ENCODE measurements around the gene FERMT3.
"Not testable (repeated sequence)": the region's sequence is repeated elsewhere in the genome, so short reads cannot be mapped to it uniquely, and the experiment has no call there.

Gene FERMT3

DNA sequence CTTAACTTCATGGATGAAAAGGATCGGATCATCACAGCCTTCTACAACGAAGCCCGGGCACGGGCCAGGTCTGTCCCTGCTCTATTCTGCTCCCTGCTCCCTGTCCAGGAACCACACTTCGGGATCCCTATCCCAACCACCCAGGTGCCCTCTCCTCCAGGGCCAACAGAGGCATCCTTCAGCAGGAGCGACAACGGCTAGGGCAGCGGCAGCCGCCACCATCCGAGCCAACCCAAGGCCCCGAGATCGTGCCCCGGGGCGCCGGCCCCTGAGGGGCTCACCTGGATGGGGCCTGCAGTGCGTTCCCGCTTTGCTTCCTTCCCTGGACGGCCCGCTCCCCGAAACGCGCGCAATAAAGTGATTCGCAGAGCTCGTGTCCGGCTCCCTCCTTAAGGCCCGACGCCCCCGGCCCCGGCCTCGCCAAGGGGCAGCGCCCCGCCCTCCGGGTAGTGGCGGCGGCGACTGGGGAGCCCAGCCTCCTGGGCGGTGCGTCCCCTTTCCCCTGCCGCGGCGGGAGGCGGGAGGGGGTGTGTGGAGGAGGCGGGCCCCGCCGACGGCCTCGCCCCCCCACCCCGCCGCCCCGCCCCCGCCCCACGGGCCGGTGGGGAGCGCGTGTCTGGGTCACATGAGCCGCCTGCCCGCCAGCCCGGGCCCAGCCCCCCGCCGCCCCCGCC, 27.5 kb downstream of the FERMT3 start, which contains the start of gene VEGFB:
Gene VEGFB (plus strand): TSS at position 672 of the 674 bp plus-strand sequence. CDS start 250 bp downstream, outside the sequence.
- DNase-seq (ENCODE audit: low read depth in 3 of 3) = peak in 2 of 3 experiments; percentile 61 to 64

DNA sequence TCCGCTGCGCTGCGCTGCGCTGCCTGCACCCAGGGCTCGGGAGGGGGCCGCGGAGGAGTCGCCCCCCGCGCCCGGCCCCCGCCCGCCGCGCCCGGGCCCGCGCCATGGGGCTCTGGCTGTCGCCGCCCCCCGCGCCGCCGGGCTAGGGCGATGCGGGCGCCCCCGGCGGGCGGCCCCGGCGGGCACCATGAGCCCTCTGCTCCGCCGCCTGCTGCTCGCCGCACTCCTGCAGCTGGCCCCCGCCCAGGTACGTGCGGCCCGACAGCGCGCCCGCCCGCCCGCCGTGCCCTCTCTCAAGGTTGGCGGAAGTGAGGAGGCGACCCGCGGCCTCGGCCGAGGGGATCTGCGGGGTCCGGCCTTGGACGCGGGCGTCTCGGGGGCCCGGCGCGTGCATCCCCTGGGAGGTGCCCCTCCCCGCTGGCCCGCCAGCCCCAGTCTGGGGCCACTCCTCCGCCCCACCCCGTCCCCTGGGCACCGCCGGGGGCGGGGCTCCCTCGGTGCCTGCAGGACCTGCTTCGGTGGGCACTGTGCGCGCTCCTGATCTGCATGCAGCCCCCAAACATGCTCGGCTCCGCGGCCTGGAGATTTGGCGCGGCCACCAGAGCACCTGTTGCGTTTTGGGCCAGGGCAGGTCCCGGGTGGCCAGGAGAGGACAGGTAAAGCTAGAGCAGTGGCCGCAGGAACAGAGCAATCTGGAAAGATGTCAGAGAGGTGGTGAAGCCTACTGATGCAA, 28.3 kb downstream of the FERMT3 start:
- DNase-seq (ENCODE audit: low read depth in 3 of 3) = no peak

DNA sequence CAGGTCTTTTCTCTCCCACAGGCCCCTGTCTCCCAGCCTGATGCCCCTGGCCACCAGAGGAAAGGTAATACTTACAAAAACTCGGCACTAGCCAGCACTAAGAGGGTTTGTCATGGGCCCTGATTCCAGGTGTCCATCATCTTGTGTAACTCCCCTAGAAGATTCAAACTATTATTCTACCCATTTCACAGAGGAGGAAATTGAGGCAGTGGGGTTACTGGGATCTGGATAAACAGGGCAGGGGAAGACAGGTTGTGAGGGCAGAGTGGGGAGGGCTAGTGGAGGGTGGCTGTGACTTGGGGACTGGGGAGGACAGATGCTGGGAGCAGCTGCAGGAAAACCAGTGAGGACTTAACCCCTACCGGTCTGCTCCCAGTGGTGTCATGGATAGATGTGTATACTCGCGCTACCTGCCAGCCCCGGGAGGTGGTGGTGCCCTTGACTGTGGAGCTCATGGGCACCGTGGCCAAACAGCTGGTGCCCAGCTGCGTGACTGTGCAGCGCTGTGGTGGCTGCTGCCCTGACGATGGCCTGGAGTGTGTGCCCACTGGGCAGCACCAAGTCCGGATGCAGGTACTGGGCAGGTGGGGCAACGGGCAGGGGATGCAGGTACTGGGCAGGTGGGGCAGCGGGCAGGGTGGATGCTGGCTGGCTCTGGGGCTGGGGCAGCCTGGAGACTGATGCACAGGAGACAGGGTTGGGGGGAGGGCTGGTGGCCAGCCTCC, 29.1 kb downstream of the FERMT3 start:
- DNase-seq (ENCODE audit: low read depth in 3 of 3) = no peak

DNA sequence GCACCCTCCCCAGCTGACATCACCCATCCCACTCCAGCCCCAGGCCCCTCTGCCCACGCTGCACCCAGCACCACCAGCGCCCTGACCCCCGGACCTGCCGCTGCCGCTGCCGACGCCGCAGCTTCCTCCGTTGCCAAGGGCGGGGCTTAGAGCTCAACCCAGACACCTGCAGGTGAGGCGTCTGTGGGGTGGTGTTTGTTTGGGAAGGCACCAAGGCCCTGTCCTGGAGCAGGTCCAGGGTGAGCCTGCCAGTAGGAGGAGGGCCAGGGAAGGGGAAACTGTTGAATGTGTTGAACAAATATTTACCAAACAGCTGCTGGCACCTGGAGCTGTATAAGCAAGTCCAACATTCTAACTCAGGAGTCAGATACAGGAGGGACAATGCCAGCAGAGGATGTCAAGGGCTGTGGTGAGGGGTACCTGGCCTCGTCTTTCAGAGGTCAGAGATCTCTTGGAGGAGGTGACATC, 31.0 kb downstream of the FERMT3 start:
- DNase-seq (ENCODE audit: low read depth in 3 of 3) = no peak

DNA sequence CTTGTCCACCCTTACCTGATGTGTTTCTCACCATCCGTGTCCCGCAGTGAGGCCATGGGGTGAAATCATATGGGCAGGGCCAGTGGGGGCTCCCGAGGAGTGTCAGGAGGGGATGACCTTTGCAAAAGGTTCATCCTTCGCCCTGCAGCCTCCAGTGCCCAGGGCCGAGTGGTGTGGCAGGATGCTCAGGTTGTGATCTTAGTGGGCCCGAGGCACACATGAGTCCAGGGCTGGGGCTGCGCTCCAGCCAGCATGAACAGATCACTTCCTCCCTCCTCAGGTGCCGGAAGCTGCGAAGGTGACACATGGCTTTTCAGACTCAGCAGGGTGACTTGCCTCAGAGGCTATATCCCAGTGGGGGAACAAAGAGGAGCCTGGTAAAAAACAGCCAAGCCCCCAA, 31.6 kb downstream of the FERMT3 start:
- DNase-seq (ENCODE audit: low read depth in 3 of 3) = no peak

DNA sequence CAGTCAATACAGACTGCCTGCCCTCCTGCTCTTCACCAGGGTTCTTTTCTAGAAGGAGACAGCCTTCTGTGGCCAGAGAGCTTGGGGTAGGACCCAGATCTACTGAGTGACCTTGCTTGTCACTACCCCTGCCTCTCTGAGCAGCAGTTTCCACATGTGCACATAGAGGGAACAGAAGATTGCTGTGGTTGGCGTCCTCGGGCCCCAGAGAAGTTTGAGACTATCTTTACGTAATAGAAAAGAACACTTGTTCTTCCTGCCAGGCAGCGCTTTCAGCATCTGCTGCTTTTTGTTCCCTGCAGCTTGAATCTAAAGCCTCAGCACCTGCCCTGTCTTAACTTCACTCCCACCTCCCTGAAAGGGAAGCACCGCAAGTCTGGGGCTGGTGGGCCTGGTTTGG, 32.5 kb downstream of the FERMT3 start:
- no peak for DNase-seq (ENCODE audit: low read depth in 3 of 3)

DNA sequence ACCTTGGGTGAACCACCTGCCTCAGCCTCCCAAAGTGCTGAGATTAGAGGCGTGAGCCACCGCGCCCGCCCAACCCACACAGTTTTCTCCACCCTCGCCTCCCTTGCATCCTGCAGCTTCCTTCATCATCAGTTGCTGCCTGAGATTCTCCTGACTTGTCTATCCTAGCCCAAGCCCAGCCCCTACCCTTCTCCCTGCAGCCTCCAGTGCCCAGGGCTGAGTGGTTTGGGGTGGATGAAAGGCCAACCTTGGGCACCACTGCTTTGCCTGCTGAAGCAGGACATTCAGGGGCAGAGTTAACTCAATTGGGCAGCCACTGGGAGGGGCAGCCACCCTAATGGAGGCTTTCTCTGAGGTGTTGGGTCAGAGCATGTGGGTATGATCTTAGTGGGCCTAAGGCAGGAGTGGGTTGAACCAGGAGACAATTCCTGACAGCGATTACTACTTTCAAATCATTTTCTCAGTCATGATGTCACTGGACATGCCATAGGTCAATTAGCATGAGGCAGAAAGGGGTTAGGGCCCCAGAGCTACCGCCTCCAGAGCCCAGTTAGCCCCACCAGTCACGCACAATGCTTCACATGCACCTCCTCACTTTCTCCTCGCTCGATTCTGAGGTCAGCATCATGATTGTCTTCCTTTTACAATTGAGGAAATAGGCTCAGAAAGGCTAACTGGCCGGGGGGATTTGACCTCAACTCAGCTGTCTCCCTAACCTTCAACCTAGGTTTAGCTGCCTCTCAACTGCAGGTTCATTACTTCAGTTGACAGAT, 33.3 kb downstream of the FERMT3 start:
- no peak for DNase-seq (ENCODE audit: low read depth in 3 of 3)

DNA sequence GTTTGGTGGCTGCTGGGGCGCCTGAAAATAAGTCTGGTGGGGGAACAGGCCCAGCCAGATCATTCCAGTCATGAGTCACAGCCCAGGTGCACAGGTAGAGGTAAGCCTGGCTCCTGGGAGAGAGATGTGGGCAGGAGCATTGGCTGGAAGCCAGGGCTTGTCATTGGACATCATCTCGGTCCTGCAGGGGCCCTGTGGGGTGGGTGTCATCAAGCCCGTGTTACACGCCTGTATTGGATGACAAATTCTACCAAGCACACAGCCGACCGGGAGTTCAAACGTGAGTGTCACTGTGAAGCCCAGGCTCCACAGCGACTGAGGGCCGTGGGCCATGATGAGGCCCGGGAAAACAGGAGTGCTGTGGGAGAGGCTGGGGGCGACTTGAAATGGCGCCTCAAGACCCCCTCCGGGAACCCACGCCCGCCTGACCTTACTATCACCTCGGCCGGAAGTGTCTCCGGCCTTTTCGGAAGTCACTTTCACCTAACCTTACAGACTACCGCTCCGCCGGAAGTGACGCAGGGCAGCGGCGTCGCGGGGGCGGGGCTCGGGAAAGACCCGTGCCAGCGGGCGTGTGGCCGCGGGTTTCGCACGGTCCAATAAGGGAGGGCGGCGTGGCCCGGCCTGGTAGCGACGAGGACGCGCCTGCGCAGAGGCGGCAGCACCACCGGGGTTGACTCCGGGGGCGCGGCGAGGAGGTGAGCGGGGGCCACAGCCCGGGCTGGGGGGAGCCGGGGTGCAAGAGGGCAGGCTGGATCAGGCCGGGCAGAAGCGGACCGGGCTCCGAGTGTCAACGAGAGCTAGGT, 34.1 kb downstream of the FERMT3 start, which contains the start of gene FKBP2:
Gene FKBP2 (plus strand): TSS at position 661 of the 806 bp plus-strand sequence. CDS start 1,293 bp downstream, outside the sequence.
- peak; percentile 95 to 98 (median 96) for DNase-seq (ENCODE audit: low read depth in 3 of 3)

DNA sequence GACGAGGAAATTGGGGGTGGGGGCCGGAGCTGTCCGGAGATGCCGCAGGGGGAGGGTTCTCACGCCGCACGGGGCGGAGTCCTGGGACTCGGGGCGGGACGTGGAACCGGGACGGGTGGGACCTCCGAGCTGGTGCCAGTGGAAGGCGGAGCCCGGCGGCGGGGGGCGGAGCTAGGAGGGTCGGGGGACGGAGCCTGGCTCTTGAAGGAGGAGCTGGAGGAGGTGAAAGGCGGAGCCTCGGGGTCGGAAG, 34.6 kb downstream of the FERMT3 start:
- peak; percentile 99 to 100 (median 100) for DNase-seq (ENCODE audit: low read depth in 3 of 3)

DNA sequence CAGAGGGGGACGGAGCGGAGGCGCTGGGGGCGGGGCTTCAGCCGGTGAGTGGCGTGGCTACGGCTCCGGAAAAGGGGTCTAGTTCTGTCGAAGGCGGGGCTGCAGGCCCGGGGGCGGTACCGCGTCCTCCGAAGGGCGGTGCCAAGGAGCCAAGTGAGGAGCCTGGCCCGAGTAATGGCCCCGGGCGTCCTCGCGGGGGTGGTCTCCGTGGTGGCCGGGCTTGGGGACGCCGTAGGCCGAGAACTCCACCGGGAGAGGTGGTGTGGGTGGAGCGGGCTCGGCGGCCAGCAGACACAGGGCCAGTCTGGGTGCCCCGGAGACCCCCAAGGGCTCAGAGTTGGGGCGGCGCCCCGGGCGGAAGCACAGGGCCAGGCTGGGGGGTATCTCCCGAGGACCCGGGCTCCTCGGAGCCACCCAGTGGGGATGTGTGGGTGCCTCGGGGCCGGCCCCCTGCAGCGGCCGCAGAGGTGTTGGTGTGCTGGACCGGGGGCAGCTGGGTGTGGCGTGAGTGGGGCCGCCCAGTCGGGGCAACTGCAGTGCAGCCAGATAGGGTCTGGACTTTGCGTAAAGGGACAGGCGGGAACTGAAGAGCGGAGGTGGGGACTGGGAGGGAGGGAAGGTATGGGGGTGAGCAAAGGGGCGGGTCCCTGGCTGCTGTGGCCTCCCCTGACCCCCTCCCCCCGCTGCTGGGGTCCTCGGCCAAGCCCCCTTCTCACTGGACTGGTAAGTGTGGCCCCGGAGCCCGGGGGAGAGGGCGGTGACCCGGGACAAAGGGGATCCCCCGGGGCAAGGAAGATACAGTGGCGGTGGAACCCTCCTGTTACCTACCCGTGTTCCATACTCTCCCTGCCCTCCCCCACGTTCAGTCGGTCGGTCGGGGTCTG, 35.2 kb downstream of the FERMT3 start:
- no peak for DNase-seq (ENCODE audit: low read depth in 3 of 3)

DNA sequence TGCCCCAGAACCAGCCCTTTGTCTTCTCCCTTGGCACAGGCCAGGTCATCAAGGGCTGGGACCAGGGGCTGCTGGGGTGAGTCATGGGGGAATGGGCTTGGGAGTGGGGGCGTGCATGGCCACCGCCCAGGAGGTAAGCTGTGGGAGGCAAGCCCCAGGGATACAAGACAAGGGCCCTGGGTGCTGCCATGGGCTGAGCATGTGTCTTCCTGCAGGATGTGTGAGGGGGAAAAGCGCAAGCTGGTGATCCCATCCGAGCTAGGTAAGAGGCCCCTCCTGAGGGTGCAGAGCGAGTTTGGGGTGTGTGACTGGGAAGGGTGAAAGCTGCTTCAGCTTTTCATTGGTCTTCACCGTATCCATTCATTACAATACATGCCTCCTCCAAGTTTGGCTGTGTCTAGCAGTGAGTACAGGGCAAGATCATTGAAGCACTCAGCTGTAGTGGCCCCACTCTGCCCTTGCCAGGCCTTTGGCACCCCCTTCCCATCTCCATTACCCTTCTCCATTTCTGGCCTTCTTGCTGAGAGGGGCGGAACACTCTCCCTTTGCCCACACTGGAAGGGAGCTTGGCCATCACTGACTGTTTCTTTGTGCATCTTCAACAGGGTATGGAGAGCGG, 36.8 kb downstream of the FERMT3 start:
- DNase-seq (ENCODE audit: low read depth in 3 of 3) = no peak

DNA sequence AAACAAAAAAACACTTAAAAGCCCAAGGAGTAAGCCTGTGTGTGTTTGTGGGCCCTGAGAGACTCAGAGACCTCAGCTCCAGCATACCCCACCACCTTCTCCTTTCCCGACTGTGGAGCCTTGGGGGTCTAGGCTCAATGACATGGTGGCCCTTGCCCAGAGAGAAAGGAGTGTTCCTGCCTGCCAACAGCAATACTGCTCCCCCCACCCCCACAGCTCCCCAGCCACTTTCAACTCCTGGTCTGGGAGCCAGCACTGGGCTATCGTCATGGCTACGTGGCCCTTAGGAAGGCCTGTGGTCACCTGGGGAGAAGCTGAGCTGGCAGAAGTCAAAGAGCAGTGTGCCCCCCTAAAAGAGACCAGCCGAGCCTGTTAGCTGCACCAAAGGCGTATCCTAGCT, 37.6 kb downstream of the FERMT3 start:
- no peak for DNase-seq (ENCODE audit: low read depth in 3 of 3)

DNA sequence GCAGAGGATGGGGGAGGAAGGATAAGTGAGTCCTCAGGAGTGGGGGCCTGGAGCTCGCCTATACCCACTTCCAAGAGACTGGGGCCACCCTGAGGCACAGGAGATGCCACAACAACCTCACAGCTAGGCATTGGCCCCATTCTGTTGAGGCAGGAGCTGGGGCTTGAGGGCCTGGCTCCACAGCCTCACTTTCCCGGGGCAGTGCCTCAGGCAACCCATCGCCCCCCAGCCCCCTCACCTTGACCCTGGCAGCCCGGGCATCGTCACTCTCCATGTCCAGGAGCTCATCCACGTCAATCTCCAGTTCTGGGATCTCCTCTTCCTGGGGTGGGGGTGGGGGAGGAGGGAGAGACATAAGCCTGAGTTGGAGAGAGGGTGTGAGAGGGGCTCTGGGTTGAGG, 38.4 kb downstream of the FERMT3 start:
- DNase-seq (ENCODE audit: low read depth in 3 of 3) = no peak

DNA sequence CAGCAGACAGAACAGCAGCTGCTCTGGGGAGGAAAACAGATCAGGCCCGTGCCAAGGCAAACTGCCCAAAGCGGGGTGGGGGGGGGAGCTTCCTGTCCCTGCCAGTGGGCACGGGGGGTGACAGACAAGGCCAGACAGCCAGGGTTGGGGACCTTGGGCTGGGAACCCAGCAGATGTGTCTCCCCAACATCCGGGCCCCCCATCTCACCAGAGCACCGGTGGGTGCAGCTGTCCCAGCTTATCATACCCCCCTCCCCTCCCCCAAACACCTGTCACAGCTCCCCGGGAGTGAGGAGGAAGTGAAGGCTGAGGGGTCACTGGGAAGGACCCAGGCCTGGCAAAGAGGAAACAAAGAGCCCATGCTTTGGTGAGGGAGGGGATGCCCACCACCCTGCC, 38.9 kb downstream of the FERMT3 start:
- DNase-seq (ENCODE audit: low read depth in 3 of 3) = no peak

DNA sequence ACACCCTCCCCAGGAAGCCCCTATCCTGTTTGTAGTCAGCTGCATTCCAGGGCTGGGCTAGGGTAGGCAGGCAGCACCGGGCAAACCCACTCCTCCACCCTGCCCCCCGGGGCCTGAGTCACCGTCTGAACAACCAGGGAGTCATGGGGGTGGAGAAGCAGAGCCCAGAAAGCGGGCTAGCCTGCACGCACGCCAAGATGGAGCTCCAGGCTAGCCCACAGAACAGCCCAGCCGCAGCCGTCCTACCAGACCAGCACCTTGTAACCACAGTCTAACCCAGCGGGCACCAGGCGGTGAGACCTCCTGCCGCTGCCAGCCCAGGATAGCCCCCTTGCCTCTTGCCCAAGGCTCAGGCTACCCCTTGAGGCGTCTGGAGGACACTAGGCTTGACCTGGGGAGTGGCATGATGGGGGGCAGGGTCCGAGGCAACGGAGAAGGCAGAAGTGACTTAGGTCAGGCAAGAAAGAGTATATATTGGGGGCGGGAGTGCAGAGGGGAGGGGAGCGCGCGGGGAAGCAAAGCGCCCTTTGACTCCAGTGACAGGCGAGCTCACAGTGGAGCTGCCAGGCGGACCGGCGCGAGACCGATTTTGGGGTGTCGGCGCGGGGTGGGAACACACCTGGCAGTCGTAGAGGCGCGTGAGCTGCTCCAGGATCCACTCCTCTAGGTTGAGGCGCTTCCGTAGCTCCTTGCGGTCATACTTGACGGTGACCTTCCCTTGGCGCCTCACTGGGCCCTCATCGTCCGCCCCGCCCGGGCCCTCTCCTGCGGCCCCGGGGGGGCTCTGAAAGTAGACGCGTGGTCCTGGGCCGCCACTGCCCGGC, 39.5 kb downstream of the FERMT3 start:
- peak; percentile 65 to 82 (median 76) for DNase-seq (ENCODE audit: low read depth in 3 of 3)

DNA sequence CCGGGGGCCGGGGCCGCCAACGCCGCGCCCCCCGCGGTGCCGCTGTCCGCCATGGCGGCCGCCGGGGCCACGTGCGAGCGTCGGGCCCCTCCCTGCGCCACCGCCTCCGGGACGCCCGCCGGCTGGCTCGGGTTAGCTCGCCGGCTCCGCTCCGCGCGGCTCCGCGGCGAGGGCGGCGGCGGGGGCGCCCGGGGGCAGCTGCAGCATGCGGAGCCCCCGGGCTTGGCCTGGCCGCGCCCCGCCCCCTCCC, 40.0 kb downstream of the FERMT3 start:
- DNase-seq (ENCODE audit: low read depth in 3 of 3) = not testable (repeated sequence)

DNA sequence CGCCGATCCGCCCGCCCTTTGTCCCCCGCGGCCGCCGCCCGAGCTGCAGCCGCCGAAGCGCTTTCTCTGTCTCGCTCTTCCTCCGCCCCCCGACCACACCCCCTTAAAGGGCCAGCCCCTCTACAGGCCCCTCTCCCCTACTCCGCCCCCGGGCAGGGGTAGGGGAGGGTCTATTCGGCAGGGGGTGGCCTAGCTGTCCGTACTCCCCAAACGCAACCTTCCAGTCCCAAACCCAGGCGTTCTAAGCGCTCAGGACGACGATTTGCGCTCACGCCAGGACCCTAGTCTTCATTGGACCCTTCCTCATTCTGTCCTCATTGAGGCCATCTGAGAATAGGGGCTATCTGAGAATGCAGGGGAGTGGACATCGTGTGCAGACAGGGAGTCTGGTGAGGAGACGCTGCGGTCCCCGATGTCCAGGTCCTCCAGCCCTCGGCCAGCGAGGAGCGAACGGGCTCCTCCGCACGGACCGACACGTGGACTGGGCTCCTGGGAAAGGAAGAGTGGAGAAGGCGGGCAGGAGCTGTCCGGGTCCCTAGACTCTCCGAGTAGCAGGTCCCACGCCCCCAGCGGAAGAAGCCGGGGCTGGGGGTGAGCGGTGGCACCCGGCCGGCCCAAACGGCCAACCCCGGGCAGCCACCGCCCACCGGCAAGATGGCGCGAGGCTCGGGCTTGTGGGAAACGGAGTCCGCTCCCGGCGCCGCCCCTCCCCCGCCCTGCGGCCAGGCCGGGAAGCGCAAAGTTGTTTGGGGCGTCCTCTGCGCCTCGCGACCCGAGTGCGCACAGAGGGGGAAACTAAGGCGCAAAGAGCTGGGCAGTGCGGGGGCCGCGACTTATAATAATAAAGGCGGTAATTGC, 40.6 kb downstream of the FERMT3 start, which contains the start of gene PPP1R14B:
Gene PPP1R14B (minus strand): TSS at position 73 of the 858 bp plus-strand sequence. CDS start 270 bp downstream, outside the sequence.
- DNase-seq (ENCODE audit: low read depth in 3 of 3) = peak; percentile 70 to 77 (median 76)

Data from stimulated activated CD4-positive, alpha-beta T cell treated with anti-CD3 and anti-CD28 coated beads, TNF-alpha, amount 100 ng/mL, for 4 hours (primary cell).